ENCODE results near the gene FSD1L. TPM values are rescaled to one million over a fixed set of nuclear protein-coding genes. Genes with fewer than 3 reads are reported as not detected.

The FSD1L gene
- total and polyA plus RNA-seq, 2 experiments from 2014 or later = 5.2 to 7.1 TPM

DNA sequence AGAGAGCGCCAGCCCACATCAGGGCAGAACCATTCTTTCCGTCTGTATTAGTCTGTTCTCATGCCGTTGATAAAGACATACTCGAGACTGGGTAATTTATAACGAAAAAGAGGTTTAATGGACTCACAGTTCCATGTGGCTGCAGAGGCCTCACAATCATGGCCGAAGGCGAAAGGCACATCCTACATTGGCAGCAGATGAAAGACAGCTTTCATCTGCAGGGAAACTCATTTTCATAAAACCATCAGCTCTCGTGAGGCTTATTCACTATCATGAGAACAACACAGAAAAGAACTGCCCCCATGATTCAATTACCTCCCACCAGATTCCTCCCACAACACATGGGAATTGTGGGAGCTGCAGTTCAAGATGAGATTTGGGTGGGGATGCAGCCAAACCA lies 4.7 kb upstream of the FSD1L start (continued):
- TF ChIP-seq ZNF331 (CRISPR knock-in tag; IDR thresholded peaks at IDR 0.05; ENCODE audit: low read depth) (no peak), ZNF114 (CRISPR knock-in tag; IDR thresholded peaks at IDR 0.05) (no peak)

DNA sequence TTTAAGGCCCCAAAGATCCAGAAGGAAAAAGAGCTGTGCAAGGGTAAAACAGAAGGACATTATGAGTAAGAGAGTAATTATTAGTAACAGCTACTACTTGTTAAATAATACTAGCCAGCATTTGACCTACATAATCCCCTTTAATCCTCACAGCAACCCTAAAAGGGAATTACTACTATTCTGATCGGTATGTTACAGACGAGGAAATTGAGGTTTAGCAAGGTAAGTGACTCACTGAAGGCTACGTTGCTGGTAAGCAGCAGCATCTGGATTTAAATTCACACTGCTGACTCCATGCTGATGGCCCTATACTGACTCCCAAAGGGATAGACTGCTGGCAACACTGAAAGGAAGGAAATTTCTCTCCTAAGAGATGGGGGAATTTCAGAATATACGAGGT lies 3.7 kb upstream of the FSD1L start:
- no peaks in the 10 kb centered on the region for H3K27me3 ChIP-seq (ENCODE audit: insufficient read depth)
- peaks cover 4% of the 10 kb centered on the region; the same call in 1 of the 2 replicates for H3K4me1 ChIP-seq (ENCODE audit: insufficient read depth)
- H3K9me3 Mint-ChIP-seq = peaks cover 3% of the 10 kb centered on the region; the same call in 1 of the 3 replicates
- H3K4me3 ChIP-seq = no peak overlapping the region
- no peaks in the 10 kb centered on the region for H3K9me2 ChIP-seq (ENCODE audit: insufficient read depth)
- H4K20me1 ChIP-seq (replicated peaks; ENCODE audit: insufficient read depth) = no peaks in the 10 kb centered on the region
- H3K36me3 Mint-ChIP-seq (ENCODE audit: low read depth) = no peaks in the 10 kb centered on the region
- peak overlapping the region; percentile 74 for H2AFZ ChIP-seq
- no peak overlapping the region for H3K4me2 ChIP-seq
- no peak for TF ChIP-seq NANOG (IDR thresholded peaks at IDR 0.05; ENCODE audit: borderline replicate concordance)
- TF ChIP-seq, protein P1, sequence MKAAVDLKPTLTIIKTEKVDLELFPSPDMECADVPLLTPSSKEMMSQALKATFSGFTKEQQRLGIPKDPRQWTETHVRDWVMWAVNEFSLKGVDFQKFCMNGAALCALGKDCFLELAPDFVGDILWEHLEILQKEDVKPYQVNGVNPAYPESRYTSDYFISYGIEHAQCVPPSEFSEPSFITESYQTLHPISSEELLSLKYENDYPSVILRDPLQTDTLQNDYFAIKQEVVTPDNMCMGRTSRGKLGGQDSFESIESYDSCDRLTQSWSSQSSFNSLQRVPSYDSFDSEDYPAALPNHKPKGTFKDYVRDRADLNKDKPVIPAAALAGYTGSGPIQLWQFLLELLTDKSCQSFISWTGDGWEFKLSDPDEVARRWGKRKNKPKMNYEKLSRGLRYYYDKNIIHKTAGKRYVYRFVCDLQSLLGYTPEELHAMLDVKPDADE (IDR thresholded peaks at IDR 0.05) = no peak
- no peak for TF ChIP-seq EZH2phosphoT487 (IDR thresholded peaks at IDR 0.05; ENCODE audit: unreplicated experiment)
- no peak for TF ChIP-seq ZNF462 (CRISPR knock-in tag; IDR thresholded peaks at IDR 0.05)
- TF ChIP-seq CREB1 (CRISPR knock-in tag; IDR thresholded peaks at IDR 0.05; ENCODE audit: low read depth) = no peak
- TF ChIP-seq ZNF331 (CRISPR knock-in tag; IDR thresholded peaks at IDR 0.05; ENCODE audit: low read depth) = no peak
- TF ChIP-seq EZH2 (IDR thresholded peaks at IDR 0.05; ENCODE audit: low read depth, unreplicated experiment) = no peak
- TF ChIP-seq, protein P2, sequence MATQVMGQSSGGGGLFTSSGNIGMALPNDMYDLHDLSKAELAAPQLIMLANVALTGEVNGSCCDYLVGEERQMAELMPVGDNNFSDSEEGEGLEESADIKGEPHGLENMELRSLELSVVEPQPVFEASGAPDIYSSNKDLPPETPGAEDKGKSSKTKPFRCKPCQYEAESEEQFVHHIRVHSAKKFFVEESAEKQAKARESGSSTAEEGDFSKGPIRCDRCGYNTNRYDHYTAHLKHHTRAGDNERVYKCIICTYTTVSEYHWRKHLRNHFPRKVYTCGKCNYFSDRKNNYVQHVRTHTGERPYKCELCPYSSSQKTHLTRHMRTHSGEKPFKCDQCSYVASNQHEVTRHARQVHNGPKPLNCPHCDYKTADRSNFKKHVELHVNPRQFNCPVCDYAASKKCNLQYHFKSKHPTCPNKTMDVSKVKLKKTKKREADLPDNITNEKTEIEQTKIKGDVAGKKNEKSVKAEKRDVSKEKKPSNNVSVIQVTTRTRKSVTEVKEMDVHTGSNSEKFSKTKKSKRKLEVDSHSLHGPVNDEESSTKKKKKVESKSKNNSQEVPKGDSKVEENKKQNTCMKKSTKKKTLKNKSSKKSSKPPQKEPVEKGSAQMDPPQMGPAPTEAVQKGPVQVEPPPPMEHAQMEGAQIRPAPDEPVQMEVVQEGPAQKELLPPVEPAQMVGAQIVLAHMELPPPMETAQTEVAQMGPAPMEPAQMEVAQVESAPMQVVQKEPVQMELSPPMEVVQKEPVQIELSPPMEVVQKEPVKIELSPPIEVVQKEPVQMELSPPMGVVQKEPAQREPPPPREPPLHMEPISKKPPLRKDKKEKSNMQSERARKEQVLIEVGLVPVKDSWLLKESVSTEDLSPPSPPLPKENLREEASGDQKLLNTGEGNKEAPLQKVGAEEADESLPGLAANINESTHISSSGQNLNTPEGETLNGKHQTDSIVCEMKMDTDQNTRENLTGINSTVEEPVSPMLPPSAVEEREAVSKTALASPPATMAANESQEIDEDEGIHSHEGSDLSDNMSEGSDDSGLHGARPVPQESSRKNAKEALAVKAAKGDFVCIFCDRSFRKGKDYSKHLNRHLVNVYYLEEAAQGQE (IDR thresholded peaks at IDR 0.05; ENCODE audit: unreplicated experiment) = no peak
- TF ChIP-seq STAT1 (IDR thresholded peaks at IDR 0.05; ENCODE audit: unreplicated experiment) = no peak
- TF ChIP-seq POLR2AphosphoS5 (IDR thresholded peaks at IDR 0.05; ENCODE audit: low read depth) = no peak
- TF ChIP-seq CTCF (conservative IDR thresholded peaks at IDR 0.05; ENCODE audit: low read depth in 2 of 2) = no peak
- no peak for TF ChIP-seq JUNB (IDR thresholded peaks at IDR 0.05; ENCODE audit: unreplicated experiment)
- TF ChIP-seq ZNF114 (CRISPR knock-in tag; IDR thresholded peaks at IDR 0.05) = no peak
- no peaks in the 10 kb centered on the region for H3K36me3 ChIP-seq (ENCODE audit: insufficient read depth)
- H3K27ac Mint-ChIP-seq = no peak overlapping the region
- H3K27me3 Mint-ChIP-seq (ENCODE audit: insufficient read depth, low read depth, poor library complexity) = peaks cover 3% of the 10 kb centered on the region
- H3K79me2 ChIP-seq (replicated peaks; ENCODE audit: insufficient read depth) = peaks cover 2% of the 10 kb centered on the region
- DNase-seq (ENCODE audit: low spot score) (no peak), ATAC-seq (no peak)
- H3K4me1 Mint-ChIP-seq = peaks cover 11% of the 10 kb centered on the region
- H3K4me3 Mint-ChIP-seq = no peak overlapping the region
- no peaks in the 10 kb centered on the region; the same call in 1 of the 2 replicates for H3F3A ChIP-seq (replicated peaks; ENCODE audit: low read depth)
- no peak overlapping the region for H3K27ac ChIP-seq (ENCODE audit: low read depth)
